Stimulated activated CD8-positive, alpha-beta memory T cell treated with anti-CD3 and anti-CD28 coated beads, Interleukin-4, amount 100 ng/mL, for 1 hour (primary cell): ENCODE measurements around the gene LRP5.
A peak's percentile ranks its signal among the peaks of the same experiment; 100 is the strongest.
"Not testable (repeated sequence)": the region's sequence is repeated elsewhere in the genome, so short reads cannot be mapped to it uniquely, and the experiment has no call there.

Experiments used
- DNase-seq, 2 donors: peaks; one replicate each; pipeline ENCODE4 v3.0.0-alpha.2; 2020; ENCODE audit warnings: low read depth in 2 of 2, low spot score in 1 of 2

The LRP5 gene

DNA sequence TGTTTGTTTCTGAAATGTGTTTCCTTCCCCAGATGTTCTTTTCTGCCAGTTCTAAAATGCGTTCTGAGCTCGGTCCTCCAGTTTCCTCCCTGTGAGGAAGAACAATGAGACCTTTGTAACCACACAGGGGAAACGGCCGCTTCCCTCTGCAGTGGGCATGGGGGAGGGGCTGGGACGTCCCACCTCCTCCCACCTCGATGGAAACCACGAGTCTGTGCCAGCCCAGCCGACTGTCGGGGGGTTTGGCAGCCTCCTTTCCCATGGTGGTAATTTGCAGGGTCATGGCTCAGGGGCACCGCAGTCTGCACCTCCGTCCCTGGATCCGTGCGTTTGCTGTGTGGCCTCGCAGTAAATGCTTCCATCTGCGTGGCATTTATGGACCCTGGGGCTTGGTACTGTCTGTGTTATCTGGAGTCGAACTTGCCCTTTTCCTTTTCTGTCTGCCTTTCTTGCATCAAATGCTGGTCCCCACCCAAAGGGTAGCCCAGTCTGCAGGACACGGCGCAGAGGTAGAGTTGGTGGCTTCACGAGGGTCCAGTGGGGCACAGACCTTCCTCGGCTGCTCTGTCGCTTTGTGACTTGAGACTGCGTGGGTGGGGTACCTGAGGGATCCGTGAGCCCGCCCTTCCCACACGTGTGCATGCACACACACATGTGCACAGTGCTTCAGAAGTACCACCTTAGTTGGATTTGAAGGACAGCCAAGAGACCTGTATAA lies 16.1 kb downstream of the LRP5 start:
- no peak for DNase-seq

GRCh38 chr11:68329536-68329935 lies 17.1 kb downstream of the LRP5 start:
- no peak for DNase-seq

- DNase-seq = no peak
These were observed 17.7 kb downstream of the LRP5 start for GRCh38 chr11:68329978-68330699.

GRCh38 chr11:68330700-68331337 lies 18.4 kb downstream of the LRP5 start:
- no peak for DNase-seq

- DNase-seq = no peak
These were observed 19.1 kb downstream of the LRP5 start for GRCh38 chr11:68331338-68331947.

GRCh38 chr11:68332186-68332585 lies 19.8 kb downstream of the LRP5 start:
- DNase-seq = no peak

- no peak for DNase-seq
These were observed 20.8 kb downstream of the LRP5 start for GRCh38 chr11:68333173-68333572.

DNA sequence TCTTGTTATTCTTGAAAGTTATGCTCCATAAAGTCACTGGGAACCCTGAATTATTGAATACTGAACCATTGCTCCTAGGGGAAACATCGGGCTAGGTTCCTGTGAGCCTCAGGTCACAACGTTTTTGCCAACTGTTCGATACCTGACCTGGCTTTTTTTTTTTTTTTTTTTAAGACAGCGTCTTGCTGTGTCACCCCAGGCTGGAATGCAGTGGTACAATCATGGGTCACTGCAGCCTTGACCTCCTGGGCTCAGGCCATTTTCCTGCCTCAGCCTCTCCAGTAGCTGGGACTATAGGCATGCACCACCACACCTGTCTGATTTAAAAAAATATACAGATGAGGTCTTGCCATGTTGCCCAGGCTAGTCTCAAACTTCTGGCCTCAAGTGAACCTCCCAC lies 22.5 kb downstream of the LRP5 start:
- no peak for DNase-seq

GRCh38 chr11:68335683-68336082 lies 23.3 kb downstream of the LRP5 start:
- DNase-seq = no peak

GRCh38 chr11:68336716-68337115 lies 24.3 kb downstream of the LRP5 start:
- DNase-seq = no peak

DNA sequence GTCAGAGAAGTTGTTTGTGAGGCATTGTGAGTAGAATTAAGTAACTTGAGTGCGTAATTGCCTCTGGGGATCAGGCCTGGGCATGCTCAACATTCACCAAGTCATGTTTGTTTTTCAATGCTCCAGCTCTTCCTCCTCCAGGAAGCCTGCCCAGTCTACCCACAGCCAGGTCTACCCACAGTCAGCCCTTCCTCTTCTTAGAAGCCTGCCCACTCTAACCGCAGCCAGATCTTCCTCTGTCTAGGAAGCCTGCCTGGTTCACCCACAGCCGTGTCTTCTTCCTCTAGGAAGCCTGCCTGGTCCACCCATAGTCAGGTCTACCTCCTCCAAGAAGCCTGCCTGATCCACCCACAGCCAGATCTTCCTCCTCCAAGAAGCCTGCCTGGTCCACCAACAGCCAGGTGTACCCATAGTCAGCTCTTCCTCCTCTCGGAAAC lies 25.0 kb downstream of the LRP5 start:
- DNase-seq = no peak

DNA sequence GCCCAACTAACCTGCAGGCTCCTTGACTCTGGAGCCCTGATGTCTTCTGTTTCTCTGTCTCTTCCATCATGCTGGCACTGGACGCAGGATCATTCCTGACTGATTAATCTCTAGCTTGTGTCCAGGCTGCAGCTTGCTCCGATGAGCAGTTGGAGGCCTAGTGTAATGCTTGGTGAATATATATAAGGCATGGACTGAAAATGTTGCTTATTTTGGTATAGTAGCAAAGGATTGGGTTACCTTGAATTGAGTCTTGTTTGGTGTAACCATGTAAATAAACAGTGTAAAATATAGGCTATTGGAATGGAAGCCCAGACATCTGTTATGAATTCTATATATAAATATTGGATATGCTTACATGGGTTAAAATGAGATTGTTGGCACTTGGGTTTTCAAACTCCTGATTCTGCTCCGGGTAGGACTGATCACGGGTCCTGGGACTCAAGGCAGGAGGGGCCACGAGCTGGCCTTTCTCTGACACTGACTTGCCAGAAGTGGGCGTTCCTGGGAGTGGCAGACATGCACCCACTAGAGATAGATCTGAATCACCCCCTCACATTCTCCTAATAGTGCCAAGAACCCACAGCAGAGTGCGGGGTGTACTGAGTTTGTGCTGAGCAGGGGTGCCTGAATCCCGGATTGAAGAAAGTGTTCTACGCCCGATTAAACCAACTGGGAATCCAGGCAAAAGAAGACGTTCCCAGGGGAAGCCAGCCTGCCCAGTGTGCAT lies 25.8 kb downstream of the LRP5 start:
- no peak for DNase-seq

GRCh38 chr11:68340003-68340767 lies 27.8 kb downstream of the LRP5 start:
- peak in 1 of 2 donors; percentile 3 for DNase-seq

- DNase-seq = no peak
These were observed 28.6 kb downstream of the LRP5 start for GRCh38 chr11:68340784-68341556.

DNA sequence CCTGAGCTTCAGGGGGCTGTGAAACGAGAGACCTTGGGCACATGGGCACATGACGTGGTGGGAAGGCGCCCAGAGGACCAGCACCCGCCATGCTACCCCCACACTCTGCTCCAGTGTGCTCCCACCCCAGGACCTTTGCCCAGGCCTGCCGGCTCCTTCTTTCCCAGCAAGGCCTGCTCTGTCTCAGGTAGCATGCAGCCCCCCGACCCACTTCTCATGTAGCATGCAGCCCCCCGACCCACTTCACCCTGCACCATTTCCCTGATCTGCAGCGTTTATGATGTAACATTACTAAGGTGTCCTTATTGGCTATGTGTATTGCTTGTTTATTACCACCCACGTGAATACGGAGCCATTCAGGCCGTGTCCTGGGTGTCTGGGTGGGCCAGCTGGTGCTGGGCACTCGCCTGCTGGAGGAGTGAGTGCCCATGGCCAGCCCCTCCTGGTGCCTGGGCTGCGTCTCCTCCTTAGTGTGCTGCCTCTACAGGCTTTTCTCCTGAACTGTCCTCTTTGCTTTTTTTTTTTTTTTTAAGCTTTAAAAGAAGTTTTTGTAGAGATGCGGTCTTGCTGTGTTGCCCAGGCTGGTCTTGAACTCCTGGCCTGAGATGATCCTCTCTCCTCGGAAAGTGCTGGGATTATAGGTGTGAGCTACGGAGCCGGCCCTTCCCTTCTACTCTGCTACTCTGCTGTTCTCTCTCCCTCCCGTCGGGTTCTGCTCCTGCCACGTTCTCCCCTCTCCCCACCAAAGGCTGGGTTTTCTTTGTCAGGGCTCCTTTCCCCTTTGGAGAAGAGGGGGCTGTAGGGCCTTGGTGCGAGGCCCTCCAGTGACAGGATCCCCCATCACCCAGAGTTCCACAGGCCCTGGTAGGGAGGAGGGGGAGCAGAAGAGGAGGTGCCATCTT lies 29.4 kb downstream of the LRP5 start:
- no peak for DNase-seq

GRCh38 chr11:68342459-68343158 lies 30.2 kb downstream of the LRP5 start:
- no peak for DNase-seq

- no peak for DNase-seq
These were observed 31.4 kb downstream of the LRP5 start for GRCh38 chr11:68343761-68344256.

GRCh38 chr11:68344821-68345220 lies 32.4 kb downstream of the LRP5 start:
- not testable (repeated sequence) for DNase-seq
